Chondrocyte (in vitro differentiated cells): ENCODE measurements around the gene AFF1. TPM values are rescaled to one million over a fixed set of nuclear protein-coding genes. Genes with fewer than 3 reads are reported as not detected.

ENCODE experiments used
- DNase-seq: peaks from one replicate; pipeline ENCODE4 v3.0.0; 2021; ENCODE audit warnings: mixed read lengths, low spot score
- H3K27ac Mint-ChIP-seq: one replicate; pipeline ENCODE4 v1.8.0; 2021; ENCODE audit warnings: mild to moderate bottlenecking, moderate library complexity, mixed read lengths; ENCODE audit not compliant: unreplicated experiment
- H3K27me3 Mint-ChIP-seq: 2 replicates; pipeline ENCODE4 v1.8.0; 2021; ENCODE audit warnings: low read depth, mixed read lengths
- H3K36me3 Mint-ChIP-seq: 2 replicates; pipeline ENCODE4 v1.8.0; 2021; ENCODE audit warnings: low read depth, mixed read lengths
- H3K4me1 Mint-ChIP-seq: 2 replicates; pipeline ENCODE4 v1.8.0; 2021; ENCODE audit warnings: low read depth, mild to moderate bottlenecking, mixed read lengths
- H3K4me3 Mint-ChIP-seq: one replicate; pipeline ENCODE4 v1.8.0; 2021; ENCODE audit warnings: mild to moderate bottlenecking, moderate library complexity, mixed read lengths; ENCODE audit not compliant: unreplicated experiment
- H3K9me3 Mint-ChIP-seq: 2 replicates; pipeline ENCODE4 v1.8.0; 2021; ENCODE audit warnings: low read depth, mixed read lengths
- total RNA-seq: library from RNA; stranded (reverse); gene quantifications from 3 replicates; pipeline ENCODE4 v1.2.1, GENCODE V29; 2021
- TF ChIP-seq, protein P1 (sequence below): fragments of 200-600 bp; sonication (generic); IDR thresholded peaks from 2 replicates; pipeline ENCODE4 v1.5.0; 2021; ENCODE audit warnings: antibody characterized with exemption, mild to moderate bottlenecking, moderate library complexity

AFF1 gene
- total RNA-seq, 1 donor from 2014 or later = 25.9 TPM

DNA sequence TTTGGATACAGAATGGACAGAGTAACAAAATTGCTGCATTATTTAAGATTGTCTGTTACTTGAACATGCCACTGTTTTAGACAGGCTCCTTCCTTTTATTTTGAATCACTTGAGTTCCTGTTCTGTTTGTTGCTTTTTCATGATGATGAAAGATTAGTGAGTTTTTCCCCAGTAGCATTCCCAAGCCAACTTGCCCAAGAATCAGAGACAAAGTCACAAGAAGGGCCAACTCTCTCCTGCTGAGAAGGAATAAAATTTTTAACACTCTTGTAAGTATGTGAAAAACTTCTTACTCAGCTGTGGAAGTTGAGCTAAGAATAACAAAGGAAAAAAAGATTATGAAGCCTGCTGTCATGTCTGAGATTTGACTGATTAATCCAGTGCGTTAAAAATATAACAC, 181.4 kb downstream of the AFF1 start:
- Mint-ChIP-seq H3K4me1 (peaks cover 61% of the 10 kb centered on the region), H3K9me3 (no peaks in the 10 kb centered on the region), H3K4me3 (peak overlapping the region; percentile 8), H3K27ac (peak overlapping the region; percentile 91), H3K36me3 (peaks cover 4% of the 10 kb centered on the region), H3K27me3 (no peaks in the 10 kb centered on the region)
- DNase-seq = no peak
- TF ChIP-seq, protein P1, sequence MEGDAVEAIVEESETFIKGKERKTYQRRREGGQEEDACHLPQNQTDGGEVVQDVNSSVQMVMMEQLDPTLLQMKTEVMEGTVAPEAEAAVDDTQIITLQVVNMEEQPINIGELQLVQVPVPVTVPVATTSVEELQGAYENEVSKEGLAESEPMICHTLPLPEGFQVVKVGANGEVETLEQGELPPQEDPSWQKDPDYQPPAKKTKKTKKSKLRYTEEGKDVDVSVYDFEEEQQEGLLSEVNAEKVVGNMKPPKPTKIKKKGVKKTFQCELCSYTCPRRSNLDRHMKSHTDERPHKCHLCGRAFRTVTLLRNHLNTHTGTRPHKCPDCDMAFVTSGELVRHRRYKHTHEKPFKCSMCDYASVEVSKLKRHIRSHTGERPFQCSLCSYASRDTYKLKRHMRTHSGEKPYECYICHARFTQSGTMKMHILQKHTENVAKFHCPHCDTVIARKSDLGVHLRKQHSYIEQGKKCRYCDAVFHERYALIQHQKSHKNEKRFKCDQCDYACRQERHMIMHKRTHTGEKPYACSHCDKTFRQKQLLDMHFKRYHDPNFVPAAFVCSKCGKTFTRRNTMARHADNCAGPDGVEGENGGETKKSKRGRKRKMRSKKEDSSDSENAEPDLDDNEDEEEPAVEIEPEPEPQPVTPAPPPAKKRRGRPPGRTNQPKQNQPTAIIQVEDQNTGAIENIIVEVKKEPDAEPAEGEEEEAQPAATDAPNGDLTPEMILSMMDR = no peak

GRCh38 chr4:87117051-87117731, 182.4 kb downstream of the AFF1 start:
- Mint-ChIP-seq H3K36me3 (peaks cover 3% of the 10 kb centered on the region), H3K4me1 (peaks cover 69% of the 10 kb centered on the region), H3K4me3 (no peak overlapping the region), H3K9me3 (no peaks in the 10 kb centered on the region), H3K27ac (peak overlapping the region; percentile 91), H3K27me3 (no peaks in the 10 kb centered on the region)
- DNase-seq = no peak
- TF ChIP-seq, protein P1 = no peak

DNA sequence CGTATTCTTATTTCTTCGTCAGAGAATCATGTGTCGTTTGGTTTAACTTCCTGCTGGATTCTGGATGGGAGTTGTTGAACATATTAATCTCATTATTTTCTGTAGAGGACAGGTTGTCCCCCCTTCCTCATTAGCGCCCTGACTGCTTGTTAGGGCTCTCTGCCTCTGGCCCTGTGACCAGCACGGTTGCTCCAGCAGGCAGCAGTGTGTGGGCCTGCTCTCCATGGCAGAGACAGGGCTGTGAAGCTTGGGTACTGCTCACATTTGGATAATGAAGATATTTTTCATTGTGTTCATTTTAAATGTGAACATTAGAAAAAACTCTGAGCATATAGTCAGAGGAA, 182.9 kb downstream of the AFF1 start:
- Mint-ChIP-seq H3K27me3 (no peaks in the 10 kb centered on the region), H3K9me3 (no peaks in the 10 kb centered on the region), H3K4me3 (no peak overlapping the region), H3K27ac (peak overlapping the region; percentile 91), H3K36me3 (peaks cover 3% of the 10 kb centered on the region), H3K4me1 (peaks cover 70% of the 10 kb centered on the region)
- no peak for DNase-seq
- TF ChIP-seq, protein P1 = no peak

- peaks cover 3% of the 10 kb centered on the region for H3K36me3 Mint-ChIP-seq
- peak overlapping the region; percentile 57 for H3K27ac Mint-ChIP-seq
- no peak for DNase-seq
Measured at GRCh38 chr4:87118421-87118820, 183.6 kb downstream of the AFF1 start.

GRCh38 chr4:87118826-87119225, 184.0 kb downstream of the AFF1 start:
- peak overlapping the region; percentile 57 for H3K27ac Mint-ChIP-seq
- H3K4me3 Mint-ChIP-seq = no peak overlapping the region
- peaks cover 77% of the 10 kb centered on the region for H3K4me1 Mint-ChIP-seq
- DNase-seq = no peak
- no peaks in the 10 kb centered on the region for H3K27me3 Mint-ChIP-seq
- peaks cover 3% of the 10 kb centered on the region for H3K36me3 Mint-ChIP-seq
- TF ChIP-seq, protein P1 = no peak
- H3K9me3 Mint-ChIP-seq = no peaks in the 10 kb centered on the region

More at GRCh38 chr4:87118421-87118820, 183.6 kb downstream of the AFF1 start:
- H3K4me1 Mint-ChIP-seq = peaks cover 73% of the 10 kb centered on the region
- H3K4me3 Mint-ChIP-seq = no peak overlapping the region
- H3K27me3 Mint-ChIP-seq = no peaks in the 10 kb centered on the region
- no peaks in the 10 kb centered on the region for H3K9me3 Mint-ChIP-seq
- TF ChIP-seq, protein P1 = no peak
